Keratinocyte (primary cell): ENCODE data around the gene COL20A1.

ENCODE experiments used
- CTCF ChIP-seq, 3 experiments: IDR thresholded peaks in 1 of 3; conservative IDR thresholded peaks in 1 of 3; optimal IDR thresholded peaks in 1 of 3; 2 replicates in 2 of 3; 3 replicates in 1 of 3; pipeline versions ENCODE3 to v1.5.1; 2011; ENCODE audit warnings: low read length in 3 of 3, mild to moderate bottlenecking in 3 of 3, moderate library complexity in 2 of 3, control low read depth in 1 of 3, inconsistent platforms in 1 of 3; ENCODE audit not compliant: insufficient read depth in 2 of 3; ENCODE audit errors: extremely low read depth in 1 of 3
- EZH2 ChIP-seq: IDR thresholded peaks from one replicate; pipeline ENCODE4 v1.6.1; 2012; ENCODE audit warnings: inconsistent platforms, mild to moderate bottlenecking, low read length, moderate library complexity

GRCh38 chr20:63297796-63298572 is 5.0 kb downstream of the COL20A1 start:
- TF ChIP-seq CTCF (optimal IDR thresholded peaks at IDR 0.05 in 1 of 3, IDR thresholded peaks at IDR 0.05 in 1 of 3, conservative IDR thresholded peaks at IDR 0.05 in 1 of 3; ENCODE audit: extremely low read depth in 1 of 3, insufficient read depth in 2 of 3, low read length in 3 of 3) (no peak), EZH2 (no peak)
